Suppressor macrophage treated with lipopolysaccharide for 4 hours (primary cell): ENCODE results near the gene APOD.

Experiments
- DNase-seq: peaks from one replicate; pipeline ENCODE4 v3.0.0-alpha.2; 2020

APOD gene

DNA sequence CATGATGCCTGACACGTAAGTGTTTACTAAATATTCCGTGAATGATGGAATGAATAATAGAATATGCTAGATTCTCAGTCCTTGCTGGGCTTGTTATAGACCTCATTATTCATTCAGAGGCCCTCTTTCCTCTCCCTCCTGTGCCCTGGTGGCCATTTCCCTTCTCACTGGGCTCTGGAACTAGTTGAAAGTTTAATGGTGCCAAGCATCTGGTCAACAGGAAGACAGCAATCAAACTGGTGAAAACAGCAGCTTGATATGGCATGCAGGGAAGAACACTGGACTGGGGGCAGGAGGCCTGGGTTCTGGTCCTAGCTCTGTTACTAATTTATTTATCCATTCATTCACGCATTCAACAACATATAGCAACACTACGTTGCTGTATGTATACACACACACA lies 3.7 kb upstream of the APOD start:
- DNase-seq: no peak

DNA sequence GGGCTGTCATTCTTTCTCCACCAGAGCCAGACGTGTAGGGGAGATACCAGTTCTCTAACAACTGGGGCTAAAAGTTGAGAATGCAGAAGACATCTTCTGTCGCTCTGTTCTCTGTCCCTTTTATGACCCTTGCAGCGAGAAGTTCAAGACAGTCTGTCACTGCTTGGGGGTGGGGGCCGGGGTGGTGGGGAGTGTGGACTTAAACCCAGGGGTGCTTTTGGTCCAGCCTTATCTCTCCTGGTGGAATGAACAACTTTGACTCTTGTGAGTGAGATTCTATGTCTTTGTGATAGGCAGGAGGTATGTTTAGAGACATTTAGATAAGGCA lies 767 bp upstream of the APOD start:
- DNase-seq: no peak

DNA sequence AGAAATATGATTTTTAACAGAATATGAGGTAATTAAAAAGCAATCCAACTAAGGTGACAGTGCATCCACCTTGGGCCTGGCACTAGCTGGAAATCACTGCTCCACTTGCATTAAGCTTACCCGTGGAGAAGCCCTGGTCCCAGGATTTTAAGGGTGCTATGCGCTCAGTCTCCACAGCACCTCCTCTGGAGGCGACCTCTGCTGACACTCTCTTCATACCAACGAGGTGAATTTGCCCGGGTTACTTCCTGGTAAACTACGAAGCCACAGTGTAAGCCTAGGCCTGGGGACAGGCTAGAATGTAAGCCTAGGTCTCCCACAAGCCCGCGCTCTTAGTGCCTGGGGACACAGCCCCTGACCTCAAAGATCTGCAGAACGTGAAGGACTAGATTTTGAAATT lies 793 bp downstream of the APOD start:
- DNase-seq: no peak

DNA sequence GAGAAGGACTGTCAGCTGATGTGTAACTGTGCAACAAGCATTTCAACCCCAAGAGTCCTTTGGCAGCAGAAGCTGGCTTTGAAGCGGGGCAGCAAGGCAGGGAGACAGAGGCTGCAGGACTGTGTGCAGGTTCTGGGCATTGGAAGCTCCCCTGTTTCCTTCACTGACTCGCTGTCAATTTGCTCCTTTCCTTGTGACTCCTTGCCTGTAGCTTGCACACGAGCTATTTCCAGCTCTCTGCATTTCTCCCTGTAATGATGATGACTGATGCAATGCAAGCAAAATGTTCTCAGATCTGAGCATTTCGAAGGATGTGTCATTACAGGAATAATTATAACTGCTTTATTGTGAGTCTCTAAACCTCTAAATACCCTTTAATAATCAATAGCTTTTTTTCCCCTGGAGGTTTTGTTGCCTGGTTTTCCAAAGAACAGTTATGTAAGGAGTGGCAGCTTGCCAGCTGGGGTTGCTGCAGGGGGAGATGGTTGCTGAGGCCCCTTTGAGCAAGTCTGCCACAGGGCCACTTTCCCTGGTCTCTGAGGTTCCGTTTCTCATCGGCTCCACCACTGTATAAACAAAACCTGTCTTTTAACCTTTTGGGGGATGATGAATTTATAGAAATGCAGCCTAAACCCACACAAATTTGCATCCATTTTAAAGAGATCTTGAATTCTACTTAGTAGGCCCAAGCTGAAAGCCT lies 2.8 kb downstream of the APOD start:
- DNase-seq: no peak

DNA sequence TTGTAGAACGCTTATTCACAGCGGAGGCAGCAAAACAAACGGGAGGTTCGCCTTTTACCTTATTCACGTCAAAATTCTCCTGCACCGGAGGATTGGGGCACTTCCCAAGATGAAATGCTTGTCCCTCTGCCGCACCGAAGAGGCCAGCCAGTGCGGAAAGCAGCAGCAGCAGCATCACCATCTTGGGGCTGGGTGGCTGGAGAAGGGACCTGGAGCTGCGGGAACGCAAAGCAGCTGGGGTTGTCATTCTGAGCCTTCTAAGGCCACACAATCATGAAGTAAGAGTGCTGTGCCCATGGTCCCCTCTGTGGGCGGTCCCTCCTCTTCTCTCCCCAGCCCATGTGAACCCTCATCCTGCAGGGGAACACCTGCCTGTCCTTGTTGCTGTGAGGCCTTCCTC lies 4.5 kb downstream of the APOD start:
- DNase-seq: no peak

DNA sequence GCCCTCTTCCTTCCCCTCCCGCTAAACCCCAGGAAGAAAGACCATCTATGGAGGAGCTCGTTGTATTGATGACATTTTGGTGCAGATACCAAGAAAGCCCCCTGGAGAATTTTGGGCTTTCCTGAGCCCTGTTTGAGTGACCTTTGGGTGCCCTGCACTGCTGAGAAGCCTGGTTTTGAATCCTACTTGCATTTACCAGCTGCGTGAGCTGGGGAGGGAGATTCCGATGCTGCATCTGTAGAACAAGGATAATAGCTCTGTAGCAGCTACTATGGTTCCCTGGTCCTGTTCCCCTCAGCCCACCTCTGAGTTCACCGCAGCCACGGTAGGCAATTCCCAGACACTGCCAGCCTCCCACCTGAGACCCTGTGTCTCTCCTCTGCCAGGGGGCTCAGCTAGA lies 5.2 kb downstream of the APOD start:
- DNase-seq: no peak

DNA sequence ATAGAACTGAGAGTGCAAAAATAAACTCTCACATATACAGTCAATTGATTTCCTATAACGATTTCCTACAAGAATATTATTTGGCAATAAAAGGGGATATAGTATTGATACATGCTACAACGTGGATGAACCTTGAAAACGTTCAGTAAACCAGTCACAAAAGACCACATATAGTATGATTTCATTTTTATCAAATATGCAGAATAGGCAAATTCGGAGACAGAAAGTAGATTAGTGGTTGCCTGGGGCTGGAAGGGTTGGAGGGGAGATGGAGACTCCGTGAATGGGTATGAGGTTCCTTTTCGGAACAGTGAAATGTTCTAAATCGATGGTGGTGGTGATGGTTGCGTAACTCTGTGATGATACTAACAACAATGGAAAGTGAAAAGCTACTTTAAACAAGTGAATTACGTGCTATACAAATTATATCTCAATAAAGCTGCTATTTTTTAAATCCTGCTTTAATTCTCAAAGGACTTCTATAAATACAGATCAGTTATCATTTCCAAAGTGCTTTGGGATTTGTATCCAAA lies 6.0 kb downstream of the APOD start:
- no peak for DNase-seq

DNA sequence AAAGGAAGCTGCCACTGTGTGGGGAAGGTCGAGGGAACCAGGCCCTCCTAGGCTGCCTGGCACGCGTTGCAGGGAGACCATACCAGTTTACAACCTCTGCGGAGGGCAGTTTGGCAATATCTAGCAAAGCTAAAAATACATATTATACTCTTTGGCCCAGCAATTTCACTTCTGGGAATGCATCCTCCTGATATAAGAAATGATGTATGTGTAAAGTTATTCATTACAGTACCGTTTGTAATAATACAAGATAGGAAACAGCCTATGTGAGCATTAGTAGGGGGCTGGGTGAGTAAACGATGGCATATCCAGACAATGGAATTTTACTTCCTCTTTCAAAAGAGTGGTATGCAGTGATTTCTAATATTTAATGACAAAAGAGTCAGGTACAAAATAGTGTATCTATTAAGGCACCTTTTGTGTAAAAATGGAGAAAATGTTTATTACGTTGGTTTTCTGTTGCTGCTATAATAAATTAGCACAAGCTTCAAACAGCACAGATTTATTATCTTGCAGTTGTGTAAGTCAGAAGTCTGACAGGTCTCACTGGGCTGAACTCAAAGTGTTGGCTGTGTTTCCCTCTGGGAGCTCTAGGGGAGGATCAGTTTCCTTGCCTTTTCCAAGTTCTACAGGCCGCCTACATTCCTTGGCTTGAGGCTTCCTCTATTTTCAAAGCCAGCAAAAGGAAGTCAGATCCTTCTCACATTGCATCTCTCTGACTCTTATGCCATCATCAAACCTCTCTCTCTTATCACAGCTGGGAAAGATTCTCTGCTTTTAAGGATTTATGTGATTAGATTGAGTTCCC lies 9.0 kb downstream of the APOD start:
- no peak for DNase-seq

DNA sequence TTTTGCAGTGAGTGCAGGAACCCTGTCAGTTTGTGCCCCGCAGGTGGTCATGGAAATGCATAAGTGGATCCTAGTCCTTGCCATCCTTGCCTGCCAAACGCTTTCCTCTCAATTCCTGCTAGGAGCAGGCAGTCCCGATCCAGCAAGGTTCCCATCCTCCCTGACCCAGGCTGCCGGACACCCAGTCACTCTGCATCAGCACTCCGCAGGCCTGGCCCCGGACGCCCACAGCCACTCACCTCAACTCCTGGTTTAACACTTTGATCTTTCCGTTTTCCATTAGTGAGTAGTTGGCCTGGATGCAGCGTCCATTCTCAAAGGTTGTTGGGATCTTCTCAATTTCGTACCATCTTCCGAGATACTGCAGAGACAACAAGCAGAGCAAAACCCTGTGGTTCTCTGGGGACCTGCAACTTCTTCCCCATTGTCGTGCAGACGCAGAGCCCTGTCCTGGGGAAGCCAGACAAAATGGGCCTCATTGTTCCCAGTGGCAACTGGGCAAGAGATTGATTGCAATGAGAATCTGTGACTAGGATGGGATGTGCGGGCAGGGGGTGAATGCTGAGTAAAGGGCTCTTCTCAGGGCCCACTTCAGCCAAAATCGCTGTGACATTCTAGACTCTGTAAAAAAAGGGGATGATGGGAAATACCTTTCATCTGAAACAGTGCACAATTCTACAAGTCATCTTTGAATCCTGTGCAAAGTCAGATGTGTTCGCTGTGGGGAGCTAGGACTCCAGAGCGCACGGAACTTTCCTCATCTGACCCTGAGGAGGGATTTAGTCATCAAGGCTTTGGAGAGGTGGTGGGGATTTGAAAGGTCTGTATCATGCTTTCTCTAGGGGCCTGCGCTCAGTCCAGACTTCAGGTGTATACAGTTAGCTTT lies 9.9 kb downstream of the APOD start:
- DNase-seq: no peak

DNA sequence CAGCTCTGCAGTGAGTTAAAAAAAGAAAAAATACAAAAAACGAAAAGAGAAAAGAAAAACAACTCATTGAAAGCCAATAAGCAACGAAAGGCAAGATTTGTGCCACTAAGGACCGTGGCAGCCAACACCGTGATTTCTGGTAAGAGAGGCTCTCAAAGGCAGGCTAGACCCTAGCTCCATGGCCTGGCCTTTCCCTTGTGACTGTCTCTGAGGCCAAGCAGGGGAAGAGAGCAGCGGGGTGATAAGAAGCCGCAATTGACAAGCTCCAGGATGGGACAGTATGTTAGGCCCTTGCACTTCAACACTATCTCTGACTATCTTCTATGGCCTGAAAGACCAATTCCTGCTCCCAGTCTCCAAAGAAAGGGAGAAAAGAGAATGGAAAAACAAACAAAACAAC lies 12.4 kb downstream of the APOD start:
- no peak for DNase-seq

DNA sequence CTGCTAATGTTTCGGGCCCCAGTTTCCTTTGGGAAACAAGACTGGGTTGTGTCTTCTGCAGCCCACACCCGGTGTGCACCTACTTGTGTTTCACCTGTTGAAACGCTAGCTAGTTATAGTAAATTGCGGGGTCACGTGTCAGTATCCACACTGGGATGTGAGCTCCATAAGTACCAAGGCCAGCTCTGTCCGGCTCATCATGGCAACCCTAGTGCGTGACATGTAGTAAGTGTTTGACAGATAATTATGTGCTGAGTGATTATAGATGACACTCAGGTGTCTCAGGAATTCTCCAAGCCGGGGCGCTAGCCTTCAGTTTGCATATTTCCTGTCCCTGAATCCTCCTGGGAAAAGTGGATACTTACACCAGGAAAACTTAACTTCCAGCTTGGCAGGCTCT lies 12.8 kb downstream of the APOD start:
- DNase-seq: no peak

DNA sequence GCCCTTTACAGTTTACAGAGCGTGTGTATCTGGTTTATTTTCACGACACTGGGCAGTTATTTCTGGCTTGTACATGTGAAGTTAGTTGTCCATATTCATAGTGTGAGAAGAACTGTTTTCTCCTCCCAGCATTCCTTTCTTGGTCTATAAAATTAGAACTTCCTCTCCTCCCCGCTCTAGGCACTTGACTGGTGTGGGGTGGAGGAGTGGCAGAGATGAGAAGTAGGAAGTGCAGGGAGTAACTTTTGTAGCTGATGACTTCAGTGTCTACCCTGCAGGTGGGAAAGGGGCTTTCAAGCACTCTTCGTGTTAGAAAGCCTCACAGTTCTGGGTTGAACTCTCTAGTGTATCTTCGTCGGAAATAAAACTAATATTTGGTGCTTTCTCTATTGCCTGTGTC lies 13.4 kb downstream of the APOD start:
- DNase-seq: no peak

DNA sequence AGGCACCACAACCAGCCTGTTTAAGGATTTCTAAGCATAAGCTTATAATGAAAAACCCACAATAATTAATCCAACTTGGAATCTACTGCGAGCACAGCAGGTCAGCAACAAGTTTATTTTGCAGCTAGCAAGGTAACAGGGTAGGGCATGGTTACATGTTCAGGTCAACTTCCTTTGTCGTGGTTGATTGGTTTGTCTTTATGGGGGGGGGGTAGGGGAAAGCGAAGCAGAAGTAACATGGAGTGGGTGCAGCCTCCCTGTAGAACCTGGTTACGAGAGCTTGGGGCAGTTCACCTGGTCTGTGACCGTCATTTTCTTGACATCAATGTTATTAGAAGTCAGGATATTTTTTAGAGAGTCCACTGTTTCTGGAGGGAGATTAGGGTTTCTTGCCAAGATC lies 15.1 kb downstream of the APOD start:
- no peak for DNase-seq

DNA sequence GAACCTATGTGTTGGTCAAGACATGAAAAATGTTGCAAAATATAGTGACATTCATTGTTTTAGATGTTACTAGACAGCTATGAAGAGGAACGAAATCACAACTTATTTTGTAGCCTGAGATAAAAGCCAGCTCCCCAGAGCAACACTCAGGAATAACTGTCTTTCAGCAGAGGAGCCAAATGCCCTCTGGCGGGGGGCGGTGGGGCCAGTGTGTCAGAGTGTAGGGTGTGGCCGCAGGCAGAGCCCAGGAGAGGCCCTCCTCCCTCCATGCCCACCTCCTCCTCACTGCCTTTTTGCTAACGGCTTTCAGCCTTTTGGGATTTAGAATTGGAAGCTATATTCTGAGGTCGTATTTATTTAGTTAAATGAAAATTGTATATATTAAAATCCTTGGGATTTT lies 16.9 kb downstream of the APOD start:
- DNase-seq: no peak

DNA sequence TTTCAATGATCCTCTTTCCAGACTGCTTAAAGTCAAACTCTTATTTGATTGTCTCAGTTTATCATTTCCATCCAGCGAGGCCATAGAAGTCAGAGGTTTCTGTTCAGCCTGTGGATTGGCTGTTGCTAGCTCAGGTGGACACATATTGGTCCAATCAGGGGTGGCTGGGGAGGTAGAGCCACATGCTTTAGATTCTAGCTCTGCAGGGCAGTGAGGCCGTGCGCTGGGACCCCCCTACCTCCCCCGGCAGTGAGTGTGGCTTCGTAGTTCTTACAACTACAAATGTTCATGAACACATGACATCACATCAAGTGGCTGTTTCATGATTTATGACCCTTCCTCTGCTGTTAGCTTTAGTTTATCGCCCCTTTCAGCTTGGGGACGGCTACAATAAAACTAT lies 18.0 kb downstream of the APOD start:
- DNase-seq: no peak

DNA sequence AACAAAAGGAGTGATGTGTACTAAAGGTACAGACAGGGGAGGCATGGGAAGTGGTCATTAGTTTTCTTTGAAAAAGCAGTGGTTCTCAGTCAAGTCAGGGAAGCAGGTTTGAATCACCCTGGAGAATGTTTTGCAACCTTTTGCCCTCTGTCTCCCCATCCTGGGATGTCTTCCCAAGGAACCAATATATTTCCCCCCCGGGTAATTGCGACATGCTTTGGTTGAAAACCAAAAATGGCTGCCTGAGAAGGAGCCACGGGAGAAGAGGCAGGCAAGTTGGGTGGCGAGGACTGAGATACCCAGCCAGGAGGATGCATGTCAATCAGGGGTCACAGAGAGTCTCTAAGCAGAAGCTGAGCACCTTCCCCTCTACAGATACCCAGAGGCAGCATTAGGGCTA lies 20.4 kb downstream of the APOD start:
- no peak for DNase-seq

DNA sequence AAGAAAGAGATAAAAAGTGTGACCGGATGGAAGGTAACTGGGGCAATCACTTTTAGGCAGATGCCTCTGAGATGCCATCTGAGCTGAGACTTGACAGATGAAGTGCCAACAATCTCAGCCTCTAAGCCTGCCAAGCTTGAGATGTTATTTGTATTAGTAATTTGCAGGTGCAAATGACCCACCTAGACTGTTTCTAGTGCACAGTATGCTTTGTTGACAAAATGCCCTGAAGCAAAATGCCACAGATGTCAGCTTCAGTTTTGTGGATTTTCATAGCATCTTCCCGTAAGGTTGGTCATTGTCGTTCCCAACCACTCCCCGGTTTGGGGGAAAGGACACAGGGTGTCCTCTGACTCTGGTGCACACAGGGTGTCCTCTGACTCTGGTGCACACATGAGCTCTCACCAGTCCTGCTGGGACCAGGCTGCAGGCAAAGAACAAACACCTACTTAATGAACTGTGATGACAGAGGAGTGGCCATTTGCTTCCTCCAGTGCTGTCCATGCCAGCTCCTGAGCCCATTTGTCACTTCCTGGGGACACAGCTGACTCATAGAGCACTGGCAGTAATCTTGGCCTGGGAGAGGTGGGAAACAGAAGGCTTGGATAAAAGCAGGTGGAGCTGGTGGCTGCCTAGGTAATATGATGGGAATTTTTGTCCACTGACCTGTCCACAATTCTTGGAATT lies 23.9 kb downstream of the APOD start:
- no peak for DNase-seq

DNA sequence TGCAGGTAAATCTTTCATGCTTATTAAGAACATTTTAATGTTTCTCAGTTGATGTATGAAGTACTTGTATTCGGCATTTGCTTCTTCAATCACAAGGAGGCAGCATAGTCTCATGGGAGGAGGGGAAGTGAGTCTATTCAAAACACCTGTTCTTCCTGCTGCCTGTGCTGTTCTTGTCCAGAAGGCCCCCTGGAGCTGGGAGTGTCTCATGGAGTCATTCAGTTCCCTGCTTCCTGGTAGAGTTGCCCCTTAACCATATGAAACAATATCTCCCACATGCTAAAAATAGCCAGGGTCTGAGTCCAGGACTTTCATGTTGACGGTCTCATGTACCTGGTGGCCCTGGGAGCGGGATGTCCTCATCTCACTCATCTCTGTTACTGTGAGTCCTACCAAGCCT lies 25.1 kb downstream of the APOD start:
- no peak for DNase-seq

DNA sequence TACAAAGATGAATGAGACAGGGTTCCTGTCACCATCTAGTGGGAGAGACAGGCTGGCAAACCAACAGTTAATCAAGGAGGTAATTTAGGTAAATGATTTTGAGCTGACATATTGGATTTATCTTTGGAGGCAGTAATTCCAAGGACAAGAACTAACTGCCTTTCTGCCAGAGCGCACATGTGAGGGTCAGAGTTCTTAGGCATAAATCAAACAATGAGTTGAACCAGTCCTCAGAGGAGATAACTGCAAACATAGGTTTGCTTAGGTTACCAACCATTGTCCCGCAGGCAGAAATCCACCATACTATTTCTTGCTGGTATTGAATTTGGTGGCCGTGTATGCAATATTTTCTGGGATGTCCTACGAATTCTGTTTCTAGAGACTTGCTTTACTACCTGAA lies 26.4 kb downstream of the APOD start:
- DNase-seq: no peak

DNA sequence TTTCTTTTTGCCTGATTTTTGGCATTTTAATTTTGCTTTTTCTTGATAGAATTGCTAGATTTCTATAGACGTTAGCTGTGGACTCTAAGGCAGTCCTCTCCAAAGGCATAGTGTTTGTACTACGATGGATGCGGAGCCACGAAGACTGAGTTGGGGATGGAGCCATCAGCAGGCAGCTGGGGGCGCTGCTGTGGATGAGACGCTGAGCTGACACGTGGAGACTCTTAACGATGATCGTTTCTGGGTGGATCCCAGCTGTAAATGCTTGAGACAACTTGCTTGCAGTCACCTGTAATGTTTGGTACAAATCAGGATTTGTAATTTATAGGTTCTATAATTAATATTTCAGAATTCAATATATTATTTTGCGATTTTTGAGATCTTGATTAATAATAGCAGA lies 27.4 kb downstream of the APOD start:
- DNase-seq: no peak

DNA sequence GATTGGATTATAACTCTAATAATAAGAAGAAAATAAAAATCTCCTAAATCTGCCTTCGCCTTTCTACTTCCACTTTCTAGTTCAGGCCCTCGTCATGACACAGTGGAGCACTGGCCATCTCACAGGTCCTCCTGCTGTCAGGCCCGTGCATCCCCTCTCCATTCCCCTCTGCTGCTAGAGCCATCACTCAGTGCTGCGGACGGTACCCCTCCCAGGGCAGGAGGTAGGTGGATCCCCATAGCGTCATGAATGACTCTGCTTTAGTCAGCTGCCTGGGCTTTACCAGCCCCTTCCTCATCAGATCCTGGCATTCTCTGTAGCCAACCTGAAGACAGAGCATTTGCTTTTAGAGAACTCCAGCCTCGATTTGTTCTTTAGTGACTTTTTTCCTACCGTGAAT lies 28.6 kb downstream of the APOD start:
- DNase-seq: no peak

DNA sequence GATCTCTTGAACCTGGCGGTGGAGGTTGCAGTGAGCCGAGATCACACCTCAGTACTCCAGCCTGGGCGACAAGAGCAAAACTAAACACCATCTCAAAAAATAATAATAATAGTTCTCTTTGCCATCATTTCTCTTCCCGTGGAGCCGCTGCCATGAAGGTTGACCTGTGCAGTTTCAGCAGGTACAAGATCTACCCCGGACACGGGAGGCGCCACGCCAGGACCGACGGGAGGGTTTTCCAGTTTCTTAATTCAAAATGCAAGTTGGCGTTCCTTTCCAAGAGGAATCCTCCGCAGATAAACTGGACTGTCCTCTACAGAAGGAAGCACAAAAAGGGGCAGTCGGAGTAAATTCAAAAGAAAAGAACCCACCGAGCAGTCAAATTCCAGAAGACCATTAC lies 29.3 kb downstream of the APOD start:
- DNase-seq: no peak

DNA sequence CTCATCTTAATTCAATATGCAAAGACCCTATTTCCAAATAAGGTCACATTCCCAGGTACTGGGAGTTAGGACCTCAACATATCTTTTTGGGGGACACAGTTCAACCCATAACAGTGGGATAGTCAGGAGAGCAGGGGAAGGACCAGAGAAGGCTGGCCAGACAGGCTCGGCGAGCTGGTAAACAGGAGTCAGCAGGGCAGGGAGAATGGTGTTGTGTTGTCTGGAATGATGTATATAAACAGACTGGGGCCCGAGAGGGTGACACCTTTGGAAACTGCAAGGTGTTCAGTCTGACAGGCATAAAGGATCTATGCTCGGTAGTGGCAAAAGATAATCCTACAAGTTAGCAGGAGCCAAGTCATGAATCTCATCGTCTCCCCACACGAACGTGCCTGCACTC lies 30.5 kb downstream of the APOD start:
- DNase-seq: no peak
